Muscle layer of duodenum (tissue), 2 donors: ENCODE data around the gene UNC5B.
"Not testable (repeated sequence)": the region's sequence is repeated elsewhere in the genome, so short reads cannot be mapped to it uniquely, and the experiment has no call there.

ENCODE experiments used
- H3K27ac ChIP-seq: one replicate; pipeline ENCODE4 v1.7.0; 2013; ENCODE audit warnings: mild to moderate bottlenecking, low read length
- H3K27me3 ChIP-seq: one replicate; pipeline ENCODE4 v1.7.0; 2013; ENCODE audit warnings: low read depth, mild to moderate bottlenecking, control low read depth, low read length
- H3K36me3 ChIP-seq, 2 donors: one replicate each; pipeline ENCODE4 v1.7.0; 2013; ENCODE audit warnings: low read length in 2 of 2, control low read depth in 1 of 2, mild to moderate bottlenecking in 1 of 2; ENCODE audit not compliant: insufficient read depth in 2 of 2, control insufficient read depth in 1 of 2
- H3K4me1 ChIP-seq, 2 donors: one replicate each; pipeline ENCODE4 v1.7.0; 2013; ENCODE audit warnings: low read length in 2 of 2, mild to moderate bottlenecking in 2 of 2, control low read depth in 1 of 2, moderate library complexity in 1 of 2; ENCODE audit not compliant: insufficient read depth in 2 of 2, control insufficient read depth in 1 of 2
- H3K4me3 ChIP-seq, 2 donors: one replicate each; pipeline ENCODE4 v1.7.0; 2013; ENCODE audit warnings: low read length in 2 of 2, low read depth in 1 of 2, mild to moderate bottlenecking in 1 of 2
- H3K9me3 ChIP-seq, 2 donors: one replicate each; pipeline ENCODE4 v1.7.0; 2013; ENCODE audit warnings: low read length in 2 of 2, control low read depth in 1 of 2, mild to moderate bottlenecking in 1 of 2; ENCODE audit not compliant: control insufficient read depth in 1 of 2
- donor health status: healthy.

The UNC5B gene

DNA sequence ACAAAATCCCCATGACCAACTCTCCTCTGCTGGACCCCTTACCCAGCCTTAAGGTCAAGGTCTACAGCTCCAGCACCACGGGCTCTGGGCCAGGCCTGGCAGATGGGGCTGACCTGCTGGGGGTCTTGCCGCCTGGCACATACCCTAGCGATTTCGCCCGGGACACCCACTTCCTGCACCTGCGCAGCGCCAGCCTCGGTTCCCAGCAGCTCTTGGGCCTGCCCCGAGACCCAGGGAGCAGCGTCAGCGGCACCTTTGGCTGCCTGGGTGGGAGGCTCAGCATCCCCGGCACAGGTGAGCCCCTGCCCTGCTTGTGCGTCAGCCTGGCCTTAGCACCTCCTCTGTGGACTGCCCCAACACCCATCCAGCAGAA, 79.1 kb downstream of the UNC5B start:
- Histone ChIP-seq H3K27ac (no peak overlapping the region), H3K4me3 (no peak overlapping the region), H3K36me3 (no peaks in the 10 kb centered on the region)

DNA sequence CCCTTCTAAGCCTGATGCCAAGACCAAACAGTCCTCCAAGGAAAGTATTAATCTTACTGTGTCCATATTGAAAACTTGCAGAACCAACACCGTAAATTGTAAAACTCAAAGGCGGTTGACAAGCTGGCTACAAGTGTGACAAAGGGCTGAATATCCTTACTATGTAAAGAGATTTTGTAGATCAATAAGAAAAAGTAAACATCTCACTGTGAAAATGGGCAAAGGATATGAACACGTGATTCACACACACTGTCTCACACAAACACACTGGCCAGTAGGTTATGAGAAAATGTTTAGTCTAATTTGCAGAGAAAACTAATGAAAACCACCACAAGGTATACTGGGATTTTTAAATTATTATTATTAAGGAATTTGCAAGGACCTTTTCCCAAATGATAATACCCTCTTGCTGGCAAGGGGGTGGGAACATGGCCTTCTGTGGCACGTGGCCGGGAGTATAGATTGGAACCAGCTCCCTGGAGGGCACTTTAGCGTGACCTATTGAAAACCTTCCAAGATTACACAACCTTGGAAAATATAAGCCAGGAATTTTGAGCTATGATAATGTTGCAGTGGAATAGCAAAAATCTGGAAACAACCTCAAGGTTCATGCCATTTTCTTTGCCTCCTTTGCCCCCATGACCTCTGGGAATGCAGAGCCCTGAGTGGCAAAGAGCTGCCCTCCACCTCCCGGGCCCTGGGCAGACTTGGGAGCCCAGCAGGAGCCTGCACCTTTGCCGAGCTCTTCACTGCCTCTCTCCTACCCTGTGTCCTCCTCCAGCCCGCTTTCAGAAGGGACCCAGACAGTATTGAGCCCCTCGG, 80.5 kb downstream of the UNC5B start:
- Histone ChIP-seq H3K27ac (no peak overlapping the region), H3K36me3 (no peaks in the 10 kb centered on the region)

More for the DNA sequence above, 79.1 kb downstream of the UNC5B start:
- Histone ChIP-seq H3K27me3 (no peaks in the 10 kb centered on the region), H3K4me1 (no peaks in the 10 kb centered on the region), H3K9me3 (no peaks in the 10 kb centered on the region)

DNA sequence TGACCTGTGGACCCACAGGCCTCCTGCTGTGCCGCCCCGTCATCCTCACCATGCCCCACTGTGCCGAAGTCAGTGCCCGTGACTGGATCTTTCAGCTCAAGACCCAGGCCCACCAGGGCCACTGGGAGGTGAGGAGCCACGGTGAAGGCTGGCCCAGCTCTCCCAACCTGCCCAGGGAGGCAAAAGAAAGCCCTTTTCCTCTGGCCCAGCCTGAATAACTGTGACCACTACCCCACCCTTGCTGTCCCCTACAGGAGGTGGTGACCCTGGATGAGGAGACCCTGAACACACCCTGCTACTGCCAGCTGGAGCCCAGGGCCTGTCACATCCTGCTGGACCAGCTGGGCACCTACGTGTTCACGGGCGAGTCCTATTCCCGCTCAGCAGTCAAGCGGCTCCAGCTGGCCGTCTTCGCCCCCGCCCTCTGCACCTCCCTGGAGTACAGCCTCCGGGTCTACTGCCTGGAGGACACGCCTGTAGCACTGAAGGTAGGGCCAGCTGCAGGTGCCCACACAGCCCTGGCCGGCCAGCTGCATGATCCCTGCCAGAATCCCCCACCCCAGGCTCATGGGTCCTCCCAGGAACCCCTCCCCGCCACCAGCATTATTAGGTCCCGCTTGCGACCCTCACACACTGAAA, 81.2 kb downstream of the UNC5B start:
- H3K9me3 ChIP-seq = no peaks in the 10 kb centered on the region
- no peaks in the 10 kb centered on the region for H3K27me3 ChIP-seq
- no peaks in the 10 kb centered on the region for H3K4me1 ChIP-seq
- H3K4me3 ChIP-seq = no peak overlapping the region
- H3K36me3 ChIP-seq = peaks cover 0 to 3% of the 10 kb centered on the region in 2 donors
- no peak overlapping the region for H3K27ac ChIP-seq

More for the DNA sequence above, 80.5 kb downstream of the UNC5B start:
- Histone ChIP-seq H3K9me3 (no peaks in the 10 kb centered on the region), H3K27me3 (no peaks in the 10 kb centered on the region), H3K4me3 (no peak overlapping the region), H3K4me1 (no peaks in the 10 kb centered on the region)

DNA sequence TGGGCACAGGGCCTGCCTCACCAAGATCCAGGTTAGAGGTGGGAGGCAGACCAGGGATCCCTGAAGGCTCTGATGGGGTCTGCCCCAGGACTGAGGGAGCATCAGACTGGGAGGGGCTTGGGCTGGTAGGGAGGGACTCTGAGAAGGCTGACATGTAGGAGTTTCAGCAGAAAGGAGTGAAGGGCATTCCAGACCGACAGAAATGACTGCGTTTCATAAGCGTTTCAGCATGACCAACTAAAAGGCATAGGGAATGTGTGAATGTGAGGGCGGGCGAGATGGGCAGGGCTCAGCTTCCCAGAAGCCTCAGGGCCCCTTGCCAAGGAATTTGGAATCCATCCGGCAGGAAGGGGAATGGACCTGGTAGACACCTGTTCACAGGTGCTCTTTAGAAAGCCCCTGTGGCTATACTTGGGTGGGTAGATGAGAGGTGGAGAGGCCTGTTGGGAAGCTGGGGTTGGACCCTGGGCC, 81.8 kb downstream of the UNC5B start:
- Histone ChIP-seq H3K4me1 (no peaks in the 10 kb centered on the region), H3K27ac (no peak overlapping the region), H3K36me3 (peaks cover 0 to 3% of the 10 kb centered on the region in 2 donors), H3K27me3 (no peaks in the 10 kb centered on the region), H3K9me3 (no peaks in the 10 kb centered on the region), H3K4me3 (no peak overlapping the region)

DNA sequence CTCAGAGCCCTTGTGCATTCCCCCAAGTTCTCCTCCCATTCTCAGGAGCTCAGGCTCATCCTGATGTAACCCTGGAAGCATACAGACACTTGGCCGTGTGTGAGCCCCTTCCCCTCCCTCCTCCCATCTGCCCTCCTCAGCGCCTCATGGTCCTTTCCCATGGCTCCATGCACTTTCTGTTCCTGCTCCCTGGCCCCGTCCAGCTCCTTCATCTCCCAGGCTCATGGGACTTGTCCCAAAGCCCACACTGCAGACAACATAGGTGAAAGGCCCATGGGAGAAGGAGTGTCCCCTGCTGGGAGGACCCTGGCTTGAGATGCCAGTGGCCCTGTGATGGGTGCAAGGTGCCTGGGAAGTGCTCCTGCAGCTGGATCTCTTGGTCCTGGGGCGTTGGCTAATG, 82.5 kb downstream of the UNC5B start:
- H3K4me1 ChIP-seq = no peaks in the 10 kb centered on the region
- H3K36me3 ChIP-seq = peaks cover 0 to 3% of the 10 kb centered on the region in 2 donors
- no peak overlapping the region for H3K27ac ChIP-seq
- H3K27me3 ChIP-seq = no peaks in the 10 kb centered on the region
- H3K4me3 ChIP-seq = no peak overlapping the region
- H3K9me3 ChIP-seq = no peaks in the 10 kb centered on the region

DNA sequence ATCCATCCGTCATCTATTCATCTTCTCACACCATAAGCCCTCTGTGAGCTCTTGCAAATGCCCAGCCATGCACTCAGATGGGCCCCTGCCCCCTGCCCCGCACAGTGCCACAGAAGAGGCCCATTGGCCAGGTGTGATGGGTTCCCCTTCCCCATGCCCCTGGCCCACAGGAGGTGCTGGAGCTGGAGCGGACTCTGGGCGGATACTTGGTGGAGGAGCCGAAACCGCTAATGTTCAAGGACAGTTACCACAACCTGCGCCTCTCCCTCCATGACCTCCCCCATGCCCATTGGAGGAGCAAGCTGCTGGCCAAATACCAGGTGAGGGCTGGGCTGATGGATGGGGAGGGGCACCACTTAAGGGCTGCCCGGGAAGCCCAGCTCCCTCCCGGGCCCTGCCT, 83.3 kb downstream of the UNC5B start:
- no peaks in the 10 kb centered on the region for H3K4me1 ChIP-seq
- H3K9me3 ChIP-seq = no peaks in the 10 kb centered on the region
- H3K4me3 ChIP-seq = no peak overlapping the region
- no peaks in the 10 kb centered on the region for H3K27me3 ChIP-seq
- H3K27ac ChIP-seq = no peak overlapping the region
- peaks cover 0 to 3% of the 10 kb centered on the region in 2 donors for H3K36me3 ChIP-seq

DNA sequence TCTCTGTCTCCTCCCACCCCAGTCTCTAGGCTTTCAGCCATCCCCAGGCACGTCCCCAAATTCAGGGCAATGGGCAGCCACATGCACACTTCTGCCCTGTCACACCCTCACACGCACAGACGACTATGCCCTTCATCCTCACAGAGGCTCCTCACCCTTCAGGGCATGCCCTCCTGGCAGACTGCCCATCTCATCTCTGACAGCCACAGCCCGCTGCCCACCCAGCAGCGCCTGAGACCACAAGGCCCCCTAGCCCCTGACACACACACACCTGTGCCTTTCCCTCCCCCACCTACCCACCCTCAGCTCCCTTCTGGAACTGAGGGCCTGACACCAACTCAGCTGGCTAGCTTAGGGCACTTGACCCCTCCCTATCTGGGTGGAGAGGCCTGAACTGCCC, 83.7 kb downstream of the UNC5B start:
- no peak overlapping the region for H3K4me3 ChIP-seq
- H3K4me1 ChIP-seq = no peaks in the 10 kb centered on the region
- no peaks in the 10 kb centered on the region for H3K27me3 ChIP-seq
- no peak overlapping the region for H3K27ac ChIP-seq
- no peaks in the 10 kb centered on the region for H3K9me3 ChIP-seq
- peaks cover 0 to 3% of the 10 kb centered on the region in 2 donors for H3K36me3 ChIP-seq

DNA sequence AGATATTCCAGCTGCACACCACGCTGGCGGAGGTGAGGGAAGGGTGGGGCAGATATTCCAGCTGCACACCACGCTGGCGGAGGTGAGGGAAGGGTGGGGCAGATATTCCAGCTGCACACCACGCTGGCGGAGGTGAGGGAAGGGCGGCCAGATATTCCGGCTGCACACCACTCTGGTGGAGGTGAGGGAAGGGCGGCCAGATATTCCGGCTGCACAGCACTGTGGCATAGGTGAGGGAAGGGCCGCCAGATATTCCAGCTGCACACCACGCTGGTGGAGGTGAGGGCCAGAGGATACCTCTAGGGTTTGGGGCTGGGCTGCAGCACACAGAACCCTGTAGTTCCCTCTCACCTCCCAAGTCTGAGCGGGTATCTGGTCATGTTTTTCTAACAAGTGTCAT, 84.4 kb downstream of the UNC5B start:
- not testable (repeated sequence) for H3K9me3 ChIP-seq, H3K27me3 ChIP-seq, H3K27ac ChIP-seq, H3K4me3 ChIP-seq, H3K4me1 ChIP-seq, H3K36me3 ChIP-seq

DNA sequence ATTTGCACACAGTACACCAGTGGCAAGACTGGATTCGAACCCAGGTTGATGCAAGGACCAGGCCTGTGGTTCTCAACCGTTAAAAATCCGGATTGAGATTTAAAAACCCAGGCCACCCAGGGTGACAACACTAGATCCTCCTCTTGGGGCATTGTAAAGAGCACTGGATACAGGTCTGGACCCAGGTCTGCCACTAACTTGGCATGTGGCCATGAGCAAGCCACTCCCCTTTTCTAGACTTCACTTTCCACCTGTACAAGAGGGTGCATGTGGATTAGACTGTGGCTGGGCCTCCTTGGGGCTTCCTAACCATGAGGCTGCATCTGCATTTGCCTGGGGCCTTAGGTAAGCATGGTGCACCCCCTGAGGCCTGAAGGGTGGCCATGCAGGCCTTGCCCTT, 85.0 kb downstream of the UNC5B start:
- no peaks in the 10 kb centered on the region for H3K4me1 ChIP-seq
- H3K4me3 ChIP-seq = no peak overlapping the region
- H3K9me3 ChIP-seq = no peaks in the 10 kb centered on the region
- H3K36me3 ChIP-seq = peaks cover 0 to 3% of the 10 kb centered on the region in 2 donors
- no peaks in the 10 kb centered on the region for H3K27me3 ChIP-seq
- no peak overlapping the region for H3K27ac ChIP-seq

DNA sequence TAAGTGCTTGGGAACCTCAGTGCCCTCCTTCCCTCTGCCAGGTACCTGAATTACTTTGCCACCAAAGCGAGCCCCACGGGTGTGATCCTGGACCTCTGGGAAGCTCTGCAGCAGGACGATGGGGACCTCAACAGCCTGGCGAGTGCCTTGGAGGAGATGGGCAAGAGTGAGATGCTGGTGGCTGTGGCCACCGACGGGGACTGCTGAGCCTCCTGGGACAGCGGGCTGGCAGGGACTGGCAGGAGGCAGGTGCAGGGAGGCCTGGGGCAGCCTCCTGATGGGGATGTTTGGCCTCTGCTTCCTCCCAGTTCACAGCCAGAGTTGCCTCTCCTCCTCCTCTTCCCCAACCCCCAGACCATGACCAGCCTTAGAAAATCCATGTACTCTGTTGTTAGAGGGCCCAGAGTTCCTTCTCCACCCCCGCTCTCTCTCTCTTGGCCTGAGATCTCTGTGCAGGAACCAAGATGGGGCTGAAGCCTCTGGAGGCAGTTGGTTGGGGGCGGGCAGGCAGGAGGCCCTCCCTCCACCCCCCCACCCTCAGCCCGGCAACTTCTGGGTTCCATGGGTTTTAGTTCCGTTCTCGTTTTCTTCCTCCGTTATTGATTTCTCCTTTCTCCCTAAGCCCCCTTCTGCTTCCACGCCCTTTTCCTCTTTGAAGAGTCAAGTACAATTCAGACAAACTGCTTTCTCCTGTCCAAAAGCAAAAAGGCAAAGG, 86.9 kb downstream of the UNC5B start:
- H3K4me3 ChIP-seq = no peak overlapping the region
- no peaks in the 10 kb centered on the region for H3K9me3 ChIP-seq
- no peak overlapping the region for H3K27ac ChIP-seq
- H3K36me3 ChIP-seq = peaks cover 0 to 3% of the 10 kb centered on the region in 2 donors
- no peaks in the 10 kb centered on the region for H3K4me1 ChIP-seq
- no peaks in the 10 kb centered on the region for H3K27me3 ChIP-seq

DNA sequence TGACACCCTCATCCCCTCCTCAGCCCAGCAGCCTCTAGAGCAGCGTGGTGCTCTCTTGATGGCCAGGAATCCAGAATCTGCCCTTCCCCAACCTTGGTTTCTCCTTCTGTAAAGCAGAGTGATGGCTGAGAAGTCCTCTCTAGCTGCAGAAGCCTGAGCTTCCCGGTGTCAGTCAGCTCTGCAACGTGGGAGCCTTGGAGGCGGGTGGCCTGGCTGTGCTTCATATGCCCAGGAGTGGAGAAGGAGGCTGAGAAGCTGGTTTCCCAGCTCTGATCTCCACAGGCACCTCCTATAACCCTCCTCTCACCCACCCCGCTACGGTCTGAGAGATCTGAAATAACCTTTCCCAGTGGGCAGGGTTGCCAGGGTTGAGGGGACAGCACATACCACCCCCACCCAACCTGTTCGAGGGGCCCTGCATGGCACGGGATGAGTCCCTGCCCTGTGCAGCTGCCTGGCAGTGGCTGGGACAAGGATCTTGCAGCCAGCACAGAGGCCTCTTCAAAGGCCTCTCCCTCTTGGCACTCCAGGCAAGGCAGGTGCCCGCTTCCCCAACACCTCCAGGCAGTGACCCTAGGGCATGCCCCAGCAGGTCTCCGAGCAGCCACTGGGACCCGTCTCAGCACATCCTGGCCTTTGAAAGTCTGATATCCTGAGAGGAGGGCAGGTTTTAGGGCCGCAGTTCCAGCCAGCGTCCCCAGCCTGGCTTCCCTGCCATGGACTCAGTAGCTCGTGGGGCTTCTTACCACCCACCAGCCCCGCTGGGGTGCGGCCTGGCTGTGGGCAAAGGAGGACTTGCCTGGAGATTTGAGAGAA, 88.4 kb downstream of the UNC5B start:
- H3K9me3 ChIP-seq = no peaks in the 10 kb centered on the region
- no peaks in the 10 kb centered on the region for H3K27me3 ChIP-seq
- H3K36me3 ChIP-seq = peaks cover 0 to 3% of the 10 kb centered on the region in 2 donors
- H3K4me1 ChIP-seq = no peaks in the 10 kb centered on the region
- no peak overlapping the region for H3K4me3 ChIP-seq
- no peak overlapping the region for H3K27ac ChIP-seq
